KMS-11 (cell line): Measurements from ENCODE around the gene MKRN2.

Source experiments
- H2AFZ ChIP-seq: fragments of 200-600 bp; sonication (generic); 2 replicates; pipeline ENCODE4 v1.6.1; 2016; ENCODE audit warnings: antibody characterized with exemption, mixed run types, low read depth
- H3K27ac ChIP-seq: fragments of 200-600 bp; sonication (generic); 2 replicates; pipeline ENCODE4 v1.6.1; 2016; ENCODE audit warnings: mild to moderate bottlenecking, mixed run types
- H3K27me3 ChIP-seq: fragments of 200-600 bp; sonication (generic); 2 replicates; pipeline ENCODE4 v1.6.1; 2017; ENCODE audit warnings: mild to moderate bottlenecking, low read depth, mixed run types, moderate library complexity; ENCODE audit not compliant: insufficient read depth
- H3K36me3 ChIP-seq: fragments of 200-600 bp; sonication (generic); 2 replicates; pipeline ENCODE4 v1.6.1; 2017; ENCODE audit warnings: mild to moderate bottlenecking, mixed run types; ENCODE audit not compliant: insufficient read depth
- H3K4me1 ChIP-seq: fragments of 200-600 bp; sonication (generic); 2 replicates; pipeline ENCODE4 v1.6.1; 2016; ENCODE audit warnings: mild to moderate bottlenecking, low read depth, mixed run types; ENCODE audit not compliant: poor library complexity, severe bottlenecking
- H3K4me2 ChIP-seq: fragments of 200-600 bp; sonication (generic); 2 replicates; pipeline ENCODE4 v1.7.0; 2016; ENCODE audit warnings: mild to moderate bottlenecking, mixed run types
- H3K4me3 ChIP-seq: fragments of 200-600 bp; sonication (generic); IDR thresholded peaks from 2 replicates; pipeline ENCODE4 v1.6.1; 2017; ENCODE audit warnings: low read depth, low read length, mixed read lengths; ENCODE audit not compliant: insufficient read depth
- H3K79me2 ChIP-seq: fragments of 200-600 bp; sonication (generic); 2 replicates; pipeline ENCODE4 v1.6.1; 2016; ENCODE audit warnings: low read depth, mixed run types; ENCODE audit not compliant: insufficient read depth
- H3K9ac ChIP-seq: fragments of 200-600 bp; sonication (generic); 2 replicates; pipeline ENCODE4 v1.6.1; 2016; ENCODE audit warnings: mild to moderate bottlenecking, mixed run types
- H4K20me1 ChIP-seq: fragments of 200-600 bp; sonication (generic); 2 replicates; pipeline ENCODE4 v1.6.1; 2016; ENCODE audit warnings: mild to moderate bottlenecking, mixed run types; ENCODE audit not compliant: insufficient read depth
- TF ChIP-seq, protein P1 (sequence below): fragments of 200-600 bp; sonication (generic); conservative IDR thresholded peaks from 2 replicates; pipeline ENCODE4 v1.6.1; 2017; ENCODE audit warnings: low read depth, mild to moderate bottlenecking, antibody characterized with exemption, low read length, moderate library complexity, mixed read lengths

Gene MKRN2

DNA sequence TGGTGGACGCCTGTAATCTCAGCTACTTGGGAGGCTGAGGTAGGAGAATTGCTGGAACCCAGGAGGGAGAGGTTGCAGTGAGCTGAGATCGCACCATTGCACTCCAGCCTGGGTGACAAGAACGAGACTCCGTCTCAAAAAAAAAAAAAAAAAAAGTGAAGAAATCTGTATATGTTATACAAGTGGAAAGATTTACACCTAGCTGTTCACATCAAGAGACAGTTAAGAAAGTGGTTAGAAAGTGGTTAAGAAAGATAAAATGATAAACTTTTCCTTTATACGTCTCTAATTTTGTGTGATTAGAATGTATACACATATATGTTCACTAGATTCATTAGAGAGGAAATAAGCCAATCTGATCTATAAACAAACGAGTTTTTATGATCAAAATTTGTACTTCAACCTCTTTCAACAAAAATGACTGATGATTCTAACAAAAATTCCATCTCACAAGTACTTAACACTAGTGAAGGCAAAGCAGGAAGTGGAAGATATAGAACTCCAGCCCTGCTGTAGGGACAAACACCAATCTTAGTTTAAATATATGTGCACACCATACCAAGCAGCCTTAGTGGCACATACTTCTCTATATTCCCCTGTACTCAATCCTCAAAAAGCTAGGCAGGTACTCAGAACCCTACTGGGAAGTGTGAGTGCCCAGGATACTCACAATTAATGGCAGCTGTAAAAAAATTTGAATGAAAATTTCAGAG, 55.8 kb downstream of the MKRN2 start:
- no peaks in the 10 kb centered on the region for H3K4me1 ChIP-seq
- H3K27ac ChIP-seq: no peak overlapping the region
- no peaks in the 10 kb centered on the region for H3K27me3 ChIP-seq
- no peak overlapping the region for H3K4me2 ChIP-seq
- peaks cover 31% of the 10 kb centered on the region; the same call in 1 of the 2 replicates for H3K79me2 ChIP-seq
- H4K20me1 ChIP-seq: no peaks in the 10 kb centered on the region
- no peak overlapping the region for H3K9ac ChIP-seq
- H3K36me3 ChIP-seq: peaks cover 3% of the 10 kb centered on the region; the same call in 1 of the 2 replicates
- no peak overlapping the region for H2AFZ ChIP-seq
- no peak overlapping the region for H3K4me3 ChIP-seq
- TF ChIP-seq, protein P1, sequence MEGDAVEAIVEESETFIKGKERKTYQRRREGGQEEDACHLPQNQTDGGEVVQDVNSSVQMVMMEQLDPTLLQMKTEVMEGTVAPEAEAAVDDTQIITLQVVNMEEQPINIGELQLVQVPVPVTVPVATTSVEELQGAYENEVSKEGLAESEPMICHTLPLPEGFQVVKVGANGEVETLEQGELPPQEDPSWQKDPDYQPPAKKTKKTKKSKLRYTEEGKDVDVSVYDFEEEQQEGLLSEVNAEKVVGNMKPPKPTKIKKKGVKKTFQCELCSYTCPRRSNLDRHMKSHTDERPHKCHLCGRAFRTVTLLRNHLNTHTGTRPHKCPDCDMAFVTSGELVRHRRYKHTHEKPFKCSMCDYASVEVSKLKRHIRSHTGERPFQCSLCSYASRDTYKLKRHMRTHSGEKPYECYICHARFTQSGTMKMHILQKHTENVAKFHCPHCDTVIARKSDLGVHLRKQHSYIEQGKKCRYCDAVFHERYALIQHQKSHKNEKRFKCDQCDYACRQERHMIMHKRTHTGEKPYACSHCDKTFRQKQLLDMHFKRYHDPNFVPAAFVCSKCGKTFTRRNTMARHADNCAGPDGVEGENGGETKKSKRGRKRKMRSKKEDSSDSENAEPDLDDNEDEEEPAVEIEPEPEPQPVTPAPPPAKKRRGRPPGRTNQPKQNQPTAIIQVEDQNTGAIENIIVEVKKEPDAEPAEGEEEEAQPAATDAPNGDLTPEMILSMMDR: no peak

DNA sequence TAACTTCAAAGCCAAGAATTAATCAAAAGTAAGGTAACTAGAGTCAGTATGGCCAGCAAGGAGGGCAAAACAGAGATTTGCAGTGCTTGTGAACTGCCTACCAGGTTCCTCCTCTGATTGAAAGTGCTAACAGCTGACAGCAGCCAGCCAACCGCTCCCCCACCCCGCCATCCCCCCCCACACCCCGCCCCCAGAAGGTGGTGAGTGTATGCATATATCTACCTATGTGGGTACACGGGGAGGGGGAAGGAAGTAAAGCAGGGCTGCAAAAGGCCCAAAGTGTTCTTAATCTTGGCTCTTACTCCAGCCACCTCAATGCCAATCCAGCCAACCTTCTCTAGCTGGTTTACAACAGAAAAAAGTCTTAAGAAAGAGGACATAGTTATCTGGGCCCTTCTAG, 56.4 kb downstream of the MKRN2 start:
- H2AFZ ChIP-seq: no peak overlapping the region
- H3K9ac ChIP-seq: no peak overlapping the region
- H3K27ac ChIP-seq: no peak overlapping the region
- H3K4me1 ChIP-seq: no peaks in the 10 kb centered on the region
- TF ChIP-seq, protein P1: no peak
- peaks cover 36% of the 10 kb centered on the region for H3K79me2 ChIP-seq
- no peaks in the 10 kb centered on the region for H3K27me3 ChIP-seq
- H3K4me3 ChIP-seq: no peak overlapping the region
- H3K36me3 ChIP-seq: peaks cover 1% of the 10 kb centered on the region; the same call in 1 of the 2 replicates
- no peak overlapping the region for H3K4me2 ChIP-seq
- no peaks in the 10 kb centered on the region for H4K20me1 ChIP-seq

- TF ChIP-seq, protein P1: no peak
- no peaks in the 10 kb centered on the region for H3K36me3 ChIP-seq
- no peak overlapping the region for H3K27ac ChIP-seq
- H3K4me3 ChIP-seq: no peak overlapping the region
- no peak overlapping the region for H2AFZ ChIP-seq
- peaks cover 53% of the 10 kb centered on the region for H3K79me2 ChIP-seq
- H3K4me1 ChIP-seq: peaks cover 8% of the 10 kb centered on the region
- H3K4me2 ChIP-seq: no peak overlapping the region
- no peaks in the 10 kb centered on the region for H4K20me1 ChIP-seq
- no peak overlapping the region for H3K9ac ChIP-seq
- no peaks in the 10 kb centered on the region for H3K27me3 ChIP-seq
Measured at GRCh38 chr3:12615266-12615665, 58.4 kb downstream of the MKRN2 start.

- H3K36me3 ChIP-seq: no peaks in the 10 kb centered on the region
- no peaks in the 10 kb centered on the region; the same call in 1 of the 2 replicates for H4K20me1 ChIP-seq
- no peaks in the 10 kb centered on the region for H3K27me3 ChIP-seq
- H3K79me2 ChIP-seq: peaks cover 64% of the 10 kb centered on the region
- H2AFZ ChIP-seq: no peak overlapping the region
- H3K27ac ChIP-seq: no peak overlapping the region
- no peak overlapping the region for H3K9ac ChIP-seq
- no peak overlapping the region for H3K4me3 ChIP-seq
- H3K4me2 ChIP-seq: no peak overlapping the region
- H3K4me1 ChIP-seq: peaks cover 40% of the 10 kb centered on the region
- TF ChIP-seq, protein P1: no peak
Measured at GRCh38 chr3:12618426-12618825, 61.5 kb downstream of the MKRN2 start.
